Subcutaneous adipose tissue (tissue), 4 donors: Measurements from ENCODE around the gene SFTPA1. TPM values are rescaled to one million over a fixed set of nuclear protein-coding genes. Genes with fewer than 3 reads are reported as not detected.

Source experiments
- total RNA-seq, 4 donors: library from RNA; depleted of rRNA; stranded (reverse); fragments of >200 nt; gene quantifications; one replicate each; pipeline ENCODE4 v1.1.0, GENCODE V29; 2016
- TF ChIP-seq, protein P1 (sequence below): fragments of 450-650 bp; IDR thresholded peaks from one replicate; pipeline ENCODE4 v1.5.1; 2016; ENCODE audit warnings: low read depth, mild to moderate bottlenecking, control low read depth, antibody characterized with exemption, moderate library complexity

SFTPA1 gene
- total RNA-seq, 4 donors from 2014 or later, result not detected

DNA sequence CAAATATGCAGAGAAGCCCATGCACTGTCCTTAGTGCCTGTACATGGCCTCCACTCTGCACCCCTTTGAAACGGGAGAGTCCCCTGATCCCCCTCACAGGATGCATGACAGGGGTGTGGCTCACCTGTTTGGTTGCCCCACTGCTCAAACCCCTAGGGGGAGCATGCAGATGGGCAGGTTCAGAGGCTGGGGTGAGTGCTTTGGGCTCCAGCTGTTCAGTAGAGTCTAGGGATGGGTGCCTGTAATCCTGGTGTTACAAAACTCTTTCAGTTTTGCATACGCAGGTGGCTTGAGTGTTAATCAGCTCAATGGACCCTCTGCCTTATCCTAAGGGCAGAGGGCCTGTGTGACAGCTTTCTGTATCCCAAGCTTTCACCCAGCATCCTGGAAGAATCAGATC, 7.8 kb upstream of the SFTPA1 start:
- TF ChIP-seq, protein P1, sequence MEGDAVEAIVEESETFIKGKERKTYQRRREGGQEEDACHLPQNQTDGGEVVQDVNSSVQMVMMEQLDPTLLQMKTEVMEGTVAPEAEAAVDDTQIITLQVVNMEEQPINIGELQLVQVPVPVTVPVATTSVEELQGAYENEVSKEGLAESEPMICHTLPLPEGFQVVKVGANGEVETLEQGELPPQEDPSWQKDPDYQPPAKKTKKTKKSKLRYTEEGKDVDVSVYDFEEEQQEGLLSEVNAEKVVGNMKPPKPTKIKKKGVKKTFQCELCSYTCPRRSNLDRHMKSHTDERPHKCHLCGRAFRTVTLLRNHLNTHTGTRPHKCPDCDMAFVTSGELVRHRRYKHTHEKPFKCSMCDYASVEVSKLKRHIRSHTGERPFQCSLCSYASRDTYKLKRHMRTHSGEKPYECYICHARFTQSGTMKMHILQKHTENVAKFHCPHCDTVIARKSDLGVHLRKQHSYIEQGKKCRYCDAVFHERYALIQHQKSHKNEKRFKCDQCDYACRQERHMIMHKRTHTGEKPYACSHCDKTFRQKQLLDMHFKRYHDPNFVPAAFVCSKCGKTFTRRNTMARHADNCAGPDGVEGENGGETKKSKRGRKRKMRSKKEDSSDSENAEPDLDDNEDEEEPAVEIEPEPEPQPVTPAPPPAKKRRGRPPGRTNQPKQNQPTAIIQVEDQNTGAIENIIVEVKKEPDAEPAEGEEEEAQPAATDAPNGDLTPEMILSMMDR, result no peak

DNA sequence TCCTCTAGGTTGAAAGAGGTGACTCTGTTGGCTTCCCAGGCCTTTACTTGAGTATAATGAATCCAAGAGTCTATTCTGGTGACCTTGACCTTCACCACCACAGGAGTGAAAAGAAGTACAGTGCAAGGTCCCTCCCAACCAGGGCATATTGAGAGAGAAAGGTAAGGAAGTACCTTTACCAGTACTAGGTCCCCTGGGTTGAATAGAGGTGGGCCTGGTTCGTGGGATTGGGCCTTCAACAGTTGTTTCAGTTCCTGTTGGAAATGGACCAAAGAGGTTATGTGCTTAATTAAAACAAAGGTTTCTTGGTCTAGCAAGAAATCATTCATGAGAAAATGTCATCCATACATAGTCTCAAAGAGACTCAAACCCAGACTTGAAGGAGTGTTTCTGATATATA, 6.4 kb upstream of the SFTPA1 start:
- TF ChIP-seq, protein P1, result no peak

DNA sequence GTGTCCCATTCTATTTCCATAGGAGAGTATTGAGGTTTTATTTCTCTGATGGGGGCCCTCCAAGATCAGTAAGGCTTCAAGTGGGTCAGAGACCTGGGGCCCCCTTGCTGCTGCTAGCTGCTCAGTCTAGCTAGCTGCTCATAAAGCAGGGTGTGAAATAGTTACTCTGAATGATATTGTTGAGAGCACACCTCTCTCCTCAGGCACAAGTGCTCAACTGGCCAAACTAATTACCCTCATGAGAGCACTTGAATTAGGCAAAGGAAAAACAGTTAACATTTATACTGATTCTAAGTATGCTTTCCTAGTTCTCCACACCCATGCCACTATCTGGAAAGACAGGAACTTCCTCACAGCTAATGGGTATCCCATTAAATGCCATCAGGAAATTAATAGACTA, 5.4 kb upstream of the SFTPA1 start:
- TF ChIP-seq, protein P1, result no peak

DNA sequence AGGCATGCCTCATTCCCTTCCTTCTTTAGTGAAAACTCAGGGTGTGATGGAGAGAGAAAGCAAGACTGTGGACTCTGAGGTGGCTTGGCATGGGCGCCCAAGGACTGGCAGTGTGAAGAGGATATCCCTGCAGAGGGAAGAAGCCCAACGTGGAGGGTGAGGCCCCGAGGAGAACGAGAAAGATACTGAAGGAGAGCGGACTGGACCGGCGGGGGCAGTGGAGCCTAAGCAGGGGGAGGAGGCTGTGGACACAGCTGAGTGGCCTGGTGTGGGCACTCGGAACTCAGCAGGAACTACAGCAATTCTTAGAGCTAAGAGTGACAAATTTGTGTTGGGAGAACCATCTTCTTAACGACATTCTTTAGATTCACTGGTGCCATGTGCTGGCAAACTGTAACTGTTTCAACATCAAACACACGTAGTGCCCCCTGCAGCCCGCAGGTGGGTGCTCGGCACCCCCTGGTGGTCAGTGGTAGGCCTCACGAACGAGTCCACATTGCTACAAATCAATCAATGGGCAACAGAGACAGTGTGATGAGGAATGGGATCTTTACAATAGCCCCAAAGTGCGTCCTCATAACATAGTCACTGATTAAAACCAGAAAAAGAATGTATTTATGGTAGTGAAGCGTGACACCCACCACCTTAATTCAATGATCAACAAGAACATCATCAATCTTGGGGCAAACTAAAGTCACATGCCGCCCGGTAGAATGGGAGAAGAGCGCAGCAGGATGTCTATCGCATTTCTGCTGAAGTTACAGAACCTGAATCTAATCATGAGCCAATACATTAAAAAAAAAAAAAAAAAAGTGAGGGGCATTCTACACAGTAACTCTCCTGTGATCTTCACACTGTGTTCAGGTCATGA, 2.0 kb upstream of the SFTPA1 start:
- TF ChIP-seq, protein P1, result no peak

DNA sequence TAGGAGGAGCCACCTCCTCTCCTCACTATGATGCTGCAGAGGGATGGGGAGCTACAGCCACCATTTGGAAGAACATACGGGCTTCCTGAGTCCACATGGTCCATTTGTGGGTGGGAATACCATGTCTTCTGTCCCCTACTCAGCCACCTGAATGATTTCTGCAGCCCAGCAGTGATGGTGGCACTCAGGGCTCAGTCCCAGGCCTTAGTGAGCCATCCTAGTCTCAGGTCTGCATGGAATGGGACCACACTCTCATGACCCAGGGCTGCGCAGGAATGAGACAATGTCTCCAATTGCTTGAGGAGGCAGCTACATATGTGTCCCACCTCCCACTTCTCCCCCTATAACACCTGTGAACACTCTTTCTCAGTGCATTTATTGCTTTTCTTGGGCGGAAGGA, 4.8 kb downstream of the SFTPA1 start:
- TF ChIP-seq, protein P1, result no peak

DNA sequence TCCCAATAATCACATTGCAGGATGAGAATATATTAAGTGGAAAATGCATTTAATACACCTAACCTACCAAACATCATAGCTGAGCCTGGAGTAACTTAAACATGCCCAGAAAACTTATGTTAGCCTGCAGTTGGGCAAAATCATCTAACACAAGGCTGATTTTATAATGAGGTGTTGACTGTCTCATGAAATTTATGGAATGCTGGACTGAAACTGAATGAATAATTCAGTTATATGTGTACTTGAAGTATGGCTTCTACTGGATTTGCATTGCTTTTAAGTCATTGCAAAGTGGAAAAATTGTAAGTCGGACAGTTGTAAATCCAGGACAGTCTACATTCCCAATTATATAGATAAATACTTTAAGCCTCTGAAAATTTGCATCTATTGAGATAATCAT, 5.4 kb downstream of the SFTPA1 start:
- TF ChIP-seq, protein P1, result no peak

DNA sequence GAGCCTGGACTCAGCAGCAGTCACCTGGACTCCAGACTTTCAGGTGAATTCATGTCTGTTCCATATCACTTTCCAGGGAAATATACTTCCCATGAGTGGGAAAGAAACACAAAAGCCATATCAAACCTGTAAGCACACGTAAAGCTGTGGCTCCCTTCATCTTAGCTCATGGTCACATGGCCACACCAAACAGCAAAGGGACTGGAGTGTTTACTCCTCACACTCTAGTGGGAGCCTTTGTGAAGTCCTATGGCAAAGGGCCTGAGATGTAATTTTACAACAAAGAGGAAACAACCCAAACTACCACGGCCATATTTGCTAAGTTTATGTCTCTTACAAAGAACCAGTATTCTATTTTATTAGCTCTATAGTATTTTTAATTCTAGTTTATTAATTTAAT, 16.3 kb downstream of the SFTPA1 start:
- TF ChIP-seq, protein P1, result no peak
